Measurements from ENCODE around the gene PRPF19.
A peak's percentile ranks its signal among the peaks of the same experiment; 100 is the strongest.

PRPF19 gene

GRCh38 chr11:60906132-60906972, at the start of gene PRPF19:
Gene PRPF19 (minus strand): TSS chr11:60906585. CDS start chr11:60906382, 203 bp downstream.
- CTCF ChIA-PET, result interaction anchor here (1.6 kb wide), 1 partner anchor 75 kb away, joined by 5 read pairs; no protein-coding TSS in a partner anchor
- POLR2A ChIA-PET (ENCODE audit: low non-redundant PET), result interaction anchor here (0.8 kb wide), 1 partner anchor 9 kb away, joined by 4 read pairs; no protein-coding TSS in a partner anchor
- peak within 1 kb of the TSS; percentile 97 for H3K27ac ChIP-seq
- peak; percentile 97 for DNase-seq (ENCODE audit: low spot score)
- TF ChIP-seq CTCF (conservative IDR thresholded peaks at IDR 0.05; ENCODE audit: low read depth), result no peak

GRCh38 chr11:60955571-60955970, 49.2 kb upstream of the PRPF19 start:
- H3K27ac ChIP-seq, result no peak overlapping the region
- TF ChIP-seq CTCF (conservative IDR thresholded peaks at IDR 0.05; ENCODE audit: low read depth), result no peak
- ChIA-PET CTCF (no interaction called here), POLR2A (ENCODE audit: low non-redundant PET) (no interaction called here)
- DNase-seq (ENCODE audit: low spot score), result no peak

- ChIA-PET POLR2A (ENCODE audit: low non-redundant PET) (no interaction called here), CTCF (no interaction called here)
- no peak for DNase-seq (ENCODE audit: low spot score)
- TF ChIP-seq CTCF (conservative IDR thresholded peaks at IDR 0.05; ENCODE audit: low read depth), result no peak
- H3K27ac ChIP-seq, result no peak overlapping the region
These were observed 48.0 kb upstream of the PRPF19 start for GRCh38 chr11:60954421-60954820.

GRCh38 chr11:60953781-60954180, 47.4 kb upstream of the PRPF19 start:
- DNase-seq (ENCODE audit: low spot score), result no peak
- no peak overlapping the region for H3K27ac ChIP-seq
- ChIA-PET POLR2A (ENCODE audit: low non-redundant PET) (no interaction called here), CTCF (no interaction called here)
- no peak for TF ChIP-seq CTCF (conservative IDR thresholded peaks at IDR 0.05; ENCODE audit: low read depth)

- ChIA-PET POLR2A (ENCODE audit: low non-redundant PET) (no interaction called here), CTCF (no interaction called here)
- no peak for DNase-seq (ENCODE audit: low spot score)
- H3K27ac ChIP-seq, result no peak overlapping the region
- no peak for TF ChIP-seq CTCF (conservative IDR thresholded peaks at IDR 0.05; ENCODE audit: low read depth)
These were observed 46.4 kb upstream of the PRPF19 start for GRCh38 chr11:60952742-60953170.

GRCh38 chr11:60951904-60952741, 45.7 kb upstream of the PRPF19 start, which contains the start of gene SLC15A3:
Gene SLC15A3 (minus strand): TSS chr11:60952176. CDS start chr11:60951551, 625 bp downstream.
- ChIA-PET CTCF (no interaction called here), POLR2A (ENCODE audit: low non-redundant PET) (no interaction called here)
- no peak within 1 kb of the TSS for H3K27ac ChIP-seq
- DNase-seq (ENCODE audit: low spot score), result no peak
- TF ChIP-seq CTCF (conservative IDR thresholded peaks at IDR 0.05; ENCODE audit: low read depth), result no peak

All from RWPE1 (cell line).